ENCODE measurements around the gene DISC1.

The DISC1 gene

GRCh38 chr1:231993968-231994455, 367.4 kb downstream of the DISC1 start:
- no peak for DNase-seq (ENCODE audit: low spot score)

- no peak for DNase-seq (ENCODE audit: low spot score)
Measured at GRCh38 chr1:231998791-231999190, 372.2 kb downstream of the DISC1 start.

GRCh38 chr1:232005300-232005699, 378.7 kb downstream of the DISC1 start:
- no peak for DNase-seq (ENCODE audit: low spot score)

- no peak for DNase-seq (ENCODE audit: low spot score)
Measured at GRCh38 chr1:232009741-232010140, 383.2 kb downstream of the DISC1 start.

GRCh38 chr1:232011961-232012360, 385.4 kb downstream of the DISC1 start:
- peak; percentile 20 for DNase-seq (ENCODE audit: low spot score)

GRCh38 chr1:232012773-232013386, 386.3 kb downstream of the DISC1 start:
- DNase-seq (ENCODE audit: low spot score) = peak; percentile 80

- DNase-seq (ENCODE audit: low spot score) = no peak
Measured at GRCh38 chr1:232014941-232015340, 388.4 kb downstream of the DISC1 start.

GRCh38 chr1:232016616-232017015, 390.0 kb downstream of the DISC1 start:
- DNase-seq (ENCODE audit: low spot score) = no peak

GRCh38 chr1:232017057-232017456, 390.5 kb downstream of the DISC1 start:
- DNase-seq (ENCODE audit: low spot score) = no peak

GRCh38 chr1:232017759-232018158, 391.2 kb downstream of the DISC1 start:
- DNase-seq (ENCODE audit: low spot score) = no peak

- peak; percentile 18 for DNase-seq (ENCODE audit: low spot score)
Measured at GRCh38 chr1:232018231-232019025, 391.8 kb downstream of the DISC1 start.

- DNase-seq (ENCODE audit: low spot score) = no peak
Measured at GRCh38 chr1:232019026-232019340, 392.4 kb downstream of the DISC1 start.

GRCh38 chr1:232020352-232020751, 393.8 kb downstream of the DISC1 start:
- no peak for DNase-seq (ENCODE audit: low spot score)

GRCh38 chr1:232029315-232029714, 402.7 kb downstream of the DISC1 start:
- DNase-seq (ENCODE audit: low spot score) = no peak

- DNase-seq (ENCODE audit: low spot score) = no peak
Measured at GRCh38 chr1:232031156-232031555, 404.6 kb downstream of the DISC1 start.

- no peak for DNase-seq (ENCODE audit: low spot score)
Measured at GRCh38 chr1:232033285-232033684, 406.7 kb downstream of the DISC1 start.

GRCh38 chr1:232034556-232034955, 408.0 kb downstream of the DISC1 start:
- DNase-seq (ENCODE audit: low spot score) = no peak

- no peak for DNase-seq (ENCODE audit: low spot score)
Measured at GRCh38 chr1:232036181-232036933, 409.8 kb downstream of the DISC1 start.

- no peak for DNase-seq (ENCODE audit: low spot score)
Measured at GRCh38 chr1:232037774-232038388, 411.3 kb downstream of the DISC1 start.

- DNase-seq (ENCODE audit: low spot score) = no peak
Measured at GRCh38 chr1:232038706-232039677, 412.4 kb downstream of the DISC1 start.

GRCh38 chr1:232040260-232040659, 413.7 kb downstream of the DISC1 start:
- no peak for DNase-seq (ENCODE audit: low spot score)
